Measurements from ENCODE around the gene ACBD6.

DNA sequence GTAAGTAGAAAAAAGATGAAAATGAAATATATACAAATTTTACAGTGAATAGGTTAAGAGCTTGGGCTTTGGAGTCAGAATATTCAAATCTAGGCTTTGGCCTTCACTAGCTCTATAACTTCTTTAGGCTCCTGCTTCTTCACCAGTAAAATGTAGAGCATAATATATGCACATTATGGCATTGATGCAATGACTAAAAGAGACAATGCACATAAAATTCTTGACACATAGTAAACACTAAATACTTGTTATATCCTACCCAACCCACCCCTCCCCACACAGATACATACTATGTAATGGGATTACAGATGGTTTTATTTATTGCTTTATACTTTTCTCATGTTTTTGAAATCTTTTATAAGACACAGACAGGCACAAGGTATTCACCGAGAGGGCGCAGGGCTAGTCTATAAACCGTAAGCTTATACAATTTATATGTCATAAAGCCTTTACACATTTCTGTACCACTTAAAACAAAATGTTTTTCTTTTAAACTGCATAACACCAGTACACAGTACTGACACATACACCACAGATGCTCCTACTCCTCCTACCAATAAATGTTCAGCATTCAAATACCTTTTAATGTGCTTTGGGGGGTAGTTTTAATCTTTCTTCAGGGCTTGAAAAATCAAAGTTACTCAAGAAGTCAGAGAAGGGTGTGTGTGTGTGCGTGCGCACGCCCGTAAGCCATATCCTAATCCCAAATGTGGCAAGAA is 109.8 kb downstream of the ACBD6 start:
- TF ChIP-seq, protein P1, sequence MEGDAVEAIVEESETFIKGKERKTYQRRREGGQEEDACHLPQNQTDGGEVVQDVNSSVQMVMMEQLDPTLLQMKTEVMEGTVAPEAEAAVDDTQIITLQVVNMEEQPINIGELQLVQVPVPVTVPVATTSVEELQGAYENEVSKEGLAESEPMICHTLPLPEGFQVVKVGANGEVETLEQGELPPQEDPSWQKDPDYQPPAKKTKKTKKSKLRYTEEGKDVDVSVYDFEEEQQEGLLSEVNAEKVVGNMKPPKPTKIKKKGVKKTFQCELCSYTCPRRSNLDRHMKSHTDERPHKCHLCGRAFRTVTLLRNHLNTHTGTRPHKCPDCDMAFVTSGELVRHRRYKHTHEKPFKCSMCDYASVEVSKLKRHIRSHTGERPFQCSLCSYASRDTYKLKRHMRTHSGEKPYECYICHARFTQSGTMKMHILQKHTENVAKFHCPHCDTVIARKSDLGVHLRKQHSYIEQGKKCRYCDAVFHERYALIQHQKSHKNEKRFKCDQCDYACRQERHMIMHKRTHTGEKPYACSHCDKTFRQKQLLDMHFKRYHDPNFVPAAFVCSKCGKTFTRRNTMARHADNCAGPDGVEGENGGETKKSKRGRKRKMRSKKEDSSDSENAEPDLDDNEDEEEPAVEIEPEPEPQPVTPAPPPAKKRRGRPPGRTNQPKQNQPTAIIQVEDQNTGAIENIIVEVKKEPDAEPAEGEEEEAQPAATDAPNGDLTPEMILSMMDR (tag by site-specific recombination; IDR thresholded peaks at IDR 0.05): no peak
- TF ChIP-seq ZEB2 (tag by site-specific recombination; IDR thresholded peaks at IDR 0.05): no peak
- no peak for TF ChIP-seq ZNF426 (tag by site-specific recombination; IDR thresholded peaks at IDR 0.05)
- TF ChIP-seq ZNF621 (tag by site-specific recombination; IDR thresholded peaks at IDR 0.05): no peak
- TF ChIP-seq ZNF292 (tag by site-specific recombination; IDR thresholded peaks at IDR 0.05; ENCODE audit: borderline replicate concordance, low read depth): no peak
- no peak for TF ChIP-seq ZFP37 (tag by site-specific recombination; IDR thresholded peaks at IDR 0.05)

Data from HEK293 (cell line).